Mammary epithelial cell (primary cell): ENCODE measurements around the gene ADGRG7.

Experiments
- EZH2 ChIP-seq: IDR thresholded peaks from 2 replicates; pipeline ENCODE4 v1.6.1; 2012; ENCODE audit warnings: low read length, inconsistent platforms, borderline replicate concordance
- TF ChIP-seq, protein P1 (sequence below), 2 donors: IDR thresholded peaks in 1 of 2; conservative IDR thresholded peaks in 1 of 2; 2 replicates each; pipeline ENCODE4 v1.5.1; 2011 to 2012; ENCODE audit warnings: inconsistent platforms in 2 of 2, low read length in 2 of 2, mild to moderate bottlenecking in 2 of 2, control low read depth in 1 of 2, low read depth in 1 of 2; ENCODE audit not compliant: insufficient read depth in 1 of 2; ENCODE audit errors: extremely low read depth in 1 of 2

GRCh38 chr3:100665230-100665629 is 55.8 kb downstream of the ADGRG7 start:
- TF ChIP-seq, protein P1, sequence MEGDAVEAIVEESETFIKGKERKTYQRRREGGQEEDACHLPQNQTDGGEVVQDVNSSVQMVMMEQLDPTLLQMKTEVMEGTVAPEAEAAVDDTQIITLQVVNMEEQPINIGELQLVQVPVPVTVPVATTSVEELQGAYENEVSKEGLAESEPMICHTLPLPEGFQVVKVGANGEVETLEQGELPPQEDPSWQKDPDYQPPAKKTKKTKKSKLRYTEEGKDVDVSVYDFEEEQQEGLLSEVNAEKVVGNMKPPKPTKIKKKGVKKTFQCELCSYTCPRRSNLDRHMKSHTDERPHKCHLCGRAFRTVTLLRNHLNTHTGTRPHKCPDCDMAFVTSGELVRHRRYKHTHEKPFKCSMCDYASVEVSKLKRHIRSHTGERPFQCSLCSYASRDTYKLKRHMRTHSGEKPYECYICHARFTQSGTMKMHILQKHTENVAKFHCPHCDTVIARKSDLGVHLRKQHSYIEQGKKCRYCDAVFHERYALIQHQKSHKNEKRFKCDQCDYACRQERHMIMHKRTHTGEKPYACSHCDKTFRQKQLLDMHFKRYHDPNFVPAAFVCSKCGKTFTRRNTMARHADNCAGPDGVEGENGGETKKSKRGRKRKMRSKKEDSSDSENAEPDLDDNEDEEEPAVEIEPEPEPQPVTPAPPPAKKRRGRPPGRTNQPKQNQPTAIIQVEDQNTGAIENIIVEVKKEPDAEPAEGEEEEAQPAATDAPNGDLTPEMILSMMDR (conservative IDR thresholded peaks at IDR 0.05 in 1 of 2, IDR thresholded peaks at IDR 0.05 in 1 of 2; ENCODE audit: extremely low read depth in 1 of 2, insufficient read depth in 1 of 2, low read depth in 1 of 2, low read length in 2 of 2), result no peak
- no peak for TF ChIP-seq EZH2
